Fibroblast of lung (primary cell): Measurements from ENCODE around the gene MAN1A2. TPM values are rescaled to one million over a fixed set of nuclear protein-coding genes. Genes with fewer than 3 reads are reported as not detected.

Source experiments
- DNase-seq, 2 donors: peaks; one replicate each; pipeline versions ENCODE4 v3.0.0 to v3.0.0-alpha.2; 2010; ENCODE audit warnings: low read depth in 2 of 2
- H2AFZ ChIP-seq: 2 replicates; pipeline ENCODE4 v1.5.1; 2012; ENCODE audit warnings: low read length, control low read depth, inconsistent platforms
- H3K27ac ChIP-seq: 2 replicates; pipeline ENCODE4 v1.5.1; 2011; ENCODE audit warnings: low read length, control low read depth; ENCODE audit not compliant: insufficient read depth
- H3K27me3 ChIP-seq: 2 replicates; pipeline ENCODE4 v1.5.1; 2011; ENCODE audit warnings: mild to moderate bottlenecking, low read length; ENCODE audit not compliant: control insufficient read depth, insufficient read depth
- H3K36me3 ChIP-seq: 2 replicates; pipeline ENCODE4 v1.5.1; 2011; ENCODE audit warnings: low read length; ENCODE audit not compliant: control insufficient read depth, insufficient read depth
- H3K4me1 ChIP-seq: 2 replicates; pipeline ENCODE4 v1.5.1; 2011; ENCODE audit warnings: low read length; ENCODE audit not compliant: control insufficient read depth, insufficient read depth; ENCODE audit errors: extremely low read depth
- H3K4me2 ChIP-seq: 2 replicates; pipeline ENCODE4 v1.5.1; 2011; ENCODE audit warnings: low read length, control low read depth; ENCODE audit not compliant: insufficient read depth; ENCODE audit errors: extremely low read depth
- H3K4me3 ChIP-seq, 4 experiments: fragments of 200-600 bp in 1 of 4; sonication (generic) in 1 of 4; replicated peaks in 1 of 4; 2 replicates each; pipeline ENCODE4 v1.5.1; 2011 to 2016; ENCODE audit warnings: low read length in 4 of 4, low read depth in 3 of 4, mild to moderate bottlenecking in 3 of 4, control low read depth in 2 of 4, inconsistent platforms in 1 of 4, mixed read lengths in 1 of 4; ENCODE audit not compliant: insufficient read depth in 1 of 4; ENCODE audit errors: control extremely low read depth in 1 of 4
- H3K79me2 ChIP-seq: 2 replicates; pipeline ENCODE4 v1.5.1; 2012; ENCODE audit warnings: mild to moderate bottlenecking, low read length, inconsistent platforms; ENCODE audit not compliant: control insufficient read depth, insufficient read depth
- H3K9ac ChIP-seq: 2 replicates; pipeline ENCODE4 v1.5.1; 2011; ENCODE audit warnings: mild to moderate bottlenecking, low read length, control low read depth; ENCODE audit not compliant: insufficient read depth
- H3K9me3 ChIP-seq: 2 replicates; pipeline ENCODE4 v1.5.1; 2012; ENCODE audit warnings: low read depth, low read length; ENCODE audit not compliant: control insufficient read depth, insufficient read depth
- H4K20me1 ChIP-seq: 2 replicates; pipeline ENCODE4 v1.5.1; 2011; ENCODE audit warnings: low read length; ENCODE audit not compliant: control insufficient read depth, insufficient read depth; ENCODE audit errors: extremely low read depth
- EZH2 ChIP-seq: IDR thresholded peaks from 2 replicates; pipeline ENCODE4 v1.5.1; 2012; ENCODE audit warnings: low read length, control low read depth, mild to moderate bottlenecking; ENCODE audit errors: missing control alignments
- polyA plus RNA-seq, 2 donors: library from polyadenylated mRNA; depleted of rRNA in 1 of 2; stranded (reverse) in 1 of 2; unstranded in 1 of 2; fragments of >200 nt; gene quantifications; 2 replicates each; pipeline ENCODE4 v1.2.1, GENCODE V29; 2011 to 2012; ENCODE audit warnings: missing spikeins in 1 of 2
- total RNA-seq: library from RNA; depleted of rRNA; stranded (reverse); fragments of >200 nt; gene quantifications from 2 replicates; pipeline ENCODE4 v1.2.1, GENCODE V29; 2014
- TF ChIP-seq, protein P1 (sequence below), 2 donors: IDR thresholded peaks in 1 of 2; conservative IDR thresholded peaks in 1 of 2; 1 replicate in 1 of 2; 2 replicates in 1 of 2; pipeline ENCODE4 v1.5.1; 2011 to 2012; ENCODE audit warnings: low read length in 2 of 2, control low read depth in 1 of 2, inconsistent platforms in 1 of 2, low read depth in 1 of 2, mild to moderate bottlenecking in 1 of 2

The MAN1A2 gene
- total and polyA plus RNA-seq, 2 donors (not counting 1 experiment from before 2014, with no cell fraction given): 41.9 to 43.6 TPM

DNA sequence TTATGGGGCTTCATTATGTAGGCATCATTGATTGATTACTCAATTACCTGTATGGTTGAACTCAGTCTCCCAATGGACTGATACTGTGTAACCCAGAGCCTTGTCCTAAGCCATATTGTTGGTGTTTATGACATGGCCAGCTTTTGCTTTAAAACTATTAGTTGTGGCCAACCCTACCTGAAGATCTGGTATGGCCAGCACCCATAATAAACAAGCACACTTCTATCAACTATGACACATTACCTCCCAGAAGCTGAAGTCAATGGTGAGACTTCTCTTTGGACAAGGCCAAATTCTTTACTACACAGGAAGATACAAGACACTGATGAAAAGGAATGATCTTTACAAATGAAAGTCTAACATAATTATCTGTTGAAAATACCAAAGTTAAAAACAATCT lies 28.8 kb downstream of the MAN1A2 start:
- TF ChIP-seq, protein P1, sequence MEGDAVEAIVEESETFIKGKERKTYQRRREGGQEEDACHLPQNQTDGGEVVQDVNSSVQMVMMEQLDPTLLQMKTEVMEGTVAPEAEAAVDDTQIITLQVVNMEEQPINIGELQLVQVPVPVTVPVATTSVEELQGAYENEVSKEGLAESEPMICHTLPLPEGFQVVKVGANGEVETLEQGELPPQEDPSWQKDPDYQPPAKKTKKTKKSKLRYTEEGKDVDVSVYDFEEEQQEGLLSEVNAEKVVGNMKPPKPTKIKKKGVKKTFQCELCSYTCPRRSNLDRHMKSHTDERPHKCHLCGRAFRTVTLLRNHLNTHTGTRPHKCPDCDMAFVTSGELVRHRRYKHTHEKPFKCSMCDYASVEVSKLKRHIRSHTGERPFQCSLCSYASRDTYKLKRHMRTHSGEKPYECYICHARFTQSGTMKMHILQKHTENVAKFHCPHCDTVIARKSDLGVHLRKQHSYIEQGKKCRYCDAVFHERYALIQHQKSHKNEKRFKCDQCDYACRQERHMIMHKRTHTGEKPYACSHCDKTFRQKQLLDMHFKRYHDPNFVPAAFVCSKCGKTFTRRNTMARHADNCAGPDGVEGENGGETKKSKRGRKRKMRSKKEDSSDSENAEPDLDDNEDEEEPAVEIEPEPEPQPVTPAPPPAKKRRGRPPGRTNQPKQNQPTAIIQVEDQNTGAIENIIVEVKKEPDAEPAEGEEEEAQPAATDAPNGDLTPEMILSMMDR (conservative IDR thresholded peaks at IDR 0.05 in 1 of 2, IDR thresholded peaks at IDR 0.05 in 1 of 2; ENCODE audit: low read depth in 1 of 2, low read length in 2 of 2): no peak
- TF ChIP-seq EZH2: no peak
- Histone ChIP-seq H3K27ac (no peak overlapping the region), H3K27me3 (no peaks in the 10 kb centered on the region), H4K20me1 (peaks cover 2% of the 10 kb centered on the region), H3K36me3 (no peaks in the 10 kb centered on the region), H3K4me3 (no peak overlapping the region), H3K9me3 (no peaks in the 10 kb centered on the region), H3K4me1 (no peaks in the 10 kb centered on the region), H3K9ac (no peak overlapping the region), H3K4me2 (no peak overlapping the region), H3K79me2 (peaks cover 5% of the 10 kb centered on the region), H2AFZ (no peak overlapping the region)
- no peak for DNase-seq

DNA sequence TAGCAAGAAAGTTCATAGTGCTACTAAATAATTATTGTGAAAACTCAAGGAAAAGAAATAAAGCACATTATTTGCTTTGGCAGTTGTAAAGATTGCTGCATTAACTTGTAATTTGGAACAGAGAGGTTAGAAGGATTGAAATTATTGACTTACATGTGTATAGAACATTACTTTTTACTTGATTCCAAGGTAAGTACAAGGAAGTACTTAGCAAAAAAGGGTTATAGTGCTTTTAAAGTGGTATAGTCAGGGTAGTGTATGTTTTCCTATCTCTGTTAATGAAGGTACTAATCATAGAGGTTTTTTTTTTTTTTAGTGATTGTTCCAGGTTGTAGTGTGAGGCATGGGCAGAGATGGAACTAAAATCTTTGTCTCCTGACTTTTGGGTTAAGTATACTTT lies 29.4 kb downstream of the MAN1A2 start:
- Histone ChIP-seq H3K79me2 (peaks cover 5% of the 10 kb centered on the region), H3K4me2 (no peak overlapping the region), H3K4me3 (no peak overlapping the region), H4K20me1 (peaks cover 2% of the 10 kb centered on the region), H3K27me3 (no peaks in the 10 kb centered on the region), H3K27ac (no peak overlapping the region), H2AFZ (no peak overlapping the region), H3K36me3 (no peaks in the 10 kb centered on the region), H3K9ac (no peak overlapping the region), H3K4me1 (no peaks in the 10 kb centered on the region), H3K9me3 (no peaks in the 10 kb centered on the region)
- DNase-seq: no peak
- TF ChIP-seq, protein P1 (conservative IDR thresholded peaks at IDR 0.05 in 1 of 2, IDR thresholded peaks at IDR 0.05 in 1 of 2; ENCODE audit: low read depth in 1 of 2, low read length in 2 of 2): no peak
- no peak for TF ChIP-seq EZH2

DNA sequence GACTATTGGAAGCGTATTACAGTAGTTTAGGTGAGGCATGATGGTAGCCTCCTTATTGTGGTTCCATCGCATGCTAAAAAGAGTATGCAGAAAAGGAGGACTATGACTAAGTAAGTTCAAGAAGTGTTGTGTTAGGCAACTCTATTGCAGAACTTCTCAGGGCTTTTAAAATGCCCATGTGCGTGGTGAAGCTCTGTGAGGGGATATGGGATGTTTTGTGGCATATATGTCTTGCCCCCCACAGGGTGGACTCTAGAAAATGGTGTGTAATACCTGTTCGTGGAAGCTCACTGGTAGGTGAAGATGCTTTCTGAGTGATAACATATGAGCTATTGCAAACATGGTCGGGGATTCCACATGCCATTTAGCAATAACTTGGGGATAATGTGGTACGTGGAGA lies 31.7 kb downstream of the MAN1A2 start:
- no peak overlapping the region for H3K27ac ChIP-seq
- H3K9ac ChIP-seq: no peak overlapping the region
- no peaks in the 10 kb centered on the region for H3K4me1 ChIP-seq
- H4K20me1 ChIP-seq: no peaks in the 10 kb centered on the region
- H3K9me3 ChIP-seq: no peaks in the 10 kb centered on the region
- H3K27me3 ChIP-seq: no peaks in the 10 kb centered on the region
- no peak overlapping the region for H3K4me3 ChIP-seq
- no peak overlapping the region for H3K4me2 ChIP-seq
- peaks cover 3% of the 10 kb centered on the region for H3K79me2 ChIP-seq
- no peaks in the 10 kb centered on the region for H3K36me3 ChIP-seq
- no peak for TF ChIP-seq EZH2
- TF ChIP-seq, protein P1 (conservative IDR thresholded peaks at IDR 0.05 in 1 of 2, IDR thresholded peaks at IDR 0.05 in 1 of 2; ENCODE audit: low read depth in 1 of 2, low read length in 2 of 2): no peak
- no peak for DNase-seq
- no peak overlapping the region for H2AFZ ChIP-seq
